Measurements from ENCODE around the gene BICDL1.
"Not testable (repeated sequence)": the region's sequence is repeated elsewhere in the genome, so short reads cannot be mapped to it uniquely, and the experiment has no call there.

BICDL1 gene

DNA sequence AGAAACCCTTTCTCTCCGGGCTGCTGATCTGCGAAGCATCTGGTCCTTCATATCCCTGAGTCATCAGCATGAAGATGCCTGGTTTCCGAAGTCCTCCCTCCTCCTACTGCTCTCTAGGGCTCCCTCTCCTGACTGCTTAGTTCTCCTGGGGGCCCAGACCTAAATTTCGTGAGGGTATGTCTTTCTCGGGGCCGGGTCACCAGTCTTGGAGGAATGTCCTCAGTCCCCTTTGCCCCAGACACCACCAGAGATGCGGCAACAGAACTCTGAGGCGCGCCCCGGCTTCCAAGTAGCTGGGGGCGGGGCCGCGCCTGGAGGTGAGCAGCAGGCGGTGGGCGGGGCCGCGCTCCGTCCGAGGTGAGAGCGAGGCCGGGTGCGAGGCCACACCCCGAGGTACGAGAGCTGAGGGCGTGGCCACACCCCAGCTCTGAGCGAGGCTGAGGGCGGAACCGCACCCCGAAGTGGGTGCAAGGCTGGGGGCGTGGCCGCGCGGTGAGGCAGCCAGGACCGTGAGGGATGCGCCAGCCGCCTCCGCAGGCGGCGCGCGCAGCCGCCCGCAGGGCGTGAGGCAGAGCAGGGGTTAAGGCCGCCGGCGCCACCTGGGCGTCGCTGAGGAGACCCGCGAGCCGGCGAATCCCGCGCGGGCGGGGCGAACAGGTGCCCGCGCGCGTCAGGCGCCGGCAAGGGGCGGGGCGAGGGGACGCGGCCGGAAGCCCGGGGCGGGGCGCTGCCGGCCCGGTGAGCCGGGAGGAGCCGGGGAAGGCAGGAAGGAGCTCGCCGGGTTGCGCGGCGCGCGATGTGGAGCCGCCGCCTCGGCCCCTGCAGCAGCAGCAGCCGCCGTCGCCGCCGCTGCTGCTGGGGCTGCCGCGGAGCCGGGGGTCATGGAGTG is at the start of gene BICDL1:
Gene BICDL1, plus strand, starts transcription at position 765 of the 889 bp plus-strand sequence. CDS start 633 bp downstream, outside the sequence.
- DNase-seq, result peak; percentile 99

DNA sequence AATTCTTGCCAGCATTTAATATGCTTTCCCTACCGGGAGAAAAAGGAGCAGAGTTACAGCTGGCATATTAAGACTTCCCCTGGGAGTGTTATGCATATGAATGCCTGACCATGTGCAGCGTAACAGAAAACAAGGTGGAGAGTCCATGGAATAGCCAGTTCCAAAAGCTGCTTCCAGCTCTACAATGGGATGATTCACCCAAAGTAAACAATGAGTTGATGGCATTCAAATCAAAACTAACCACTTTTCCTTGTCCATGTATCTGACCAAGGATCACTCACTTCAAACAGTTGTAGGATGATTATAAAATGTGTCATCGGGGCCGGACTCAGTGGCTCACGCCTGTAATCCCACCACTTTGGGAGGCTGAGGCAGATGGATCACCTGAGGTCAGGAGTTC is 48.1 kb upstream of the BICDL1 start:
- peak; percentile 23 for DNase-seq

- no peak for DNase-seq
Measured at GRCh38 chr12:119942386-119942785, 46.6 kb upstream of the BICDL1 start.

DNA sequence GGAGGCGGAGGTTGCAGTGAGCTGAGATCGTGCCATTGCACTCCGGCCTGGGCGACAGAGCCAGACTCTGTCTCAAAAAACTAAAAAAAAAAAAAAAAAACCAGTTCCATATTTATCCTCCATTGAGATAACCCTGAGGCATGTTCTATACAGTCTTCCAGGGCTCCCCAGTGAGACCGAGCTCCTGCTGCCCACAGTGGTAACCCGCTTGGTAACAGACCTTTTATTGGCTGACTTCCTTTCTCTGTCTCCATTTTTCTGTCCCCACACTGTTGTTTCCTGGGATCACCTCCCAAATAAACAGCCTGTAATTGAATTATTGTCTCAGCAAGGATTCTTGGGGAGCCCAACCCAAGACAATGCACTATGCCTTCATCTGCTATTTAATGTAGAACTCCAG is 42.8 kb upstream of the BICDL1 start:
- no peak for DNase-seq

DNA sequence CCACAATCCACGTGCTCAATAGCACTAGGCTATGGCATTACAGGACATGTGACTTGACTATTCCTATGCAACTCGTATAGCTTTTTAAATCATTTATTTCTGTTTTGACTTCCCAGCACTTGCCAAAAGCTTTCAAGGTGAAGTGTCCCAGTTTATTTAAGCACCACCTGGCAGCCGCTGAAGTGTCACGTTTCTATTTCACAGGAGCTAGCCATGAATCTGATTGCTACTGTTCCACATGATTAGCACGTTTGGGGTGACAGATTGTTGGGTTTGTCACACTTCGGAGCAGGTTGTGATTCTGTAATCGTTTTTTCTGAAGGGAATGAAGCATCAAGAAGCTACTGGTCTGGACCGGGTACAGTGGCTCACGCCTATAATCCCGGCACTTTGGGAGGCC is 39.9 kb upstream of the BICDL1 start:
- DNase-seq, result peak; percentile 94

DNA sequence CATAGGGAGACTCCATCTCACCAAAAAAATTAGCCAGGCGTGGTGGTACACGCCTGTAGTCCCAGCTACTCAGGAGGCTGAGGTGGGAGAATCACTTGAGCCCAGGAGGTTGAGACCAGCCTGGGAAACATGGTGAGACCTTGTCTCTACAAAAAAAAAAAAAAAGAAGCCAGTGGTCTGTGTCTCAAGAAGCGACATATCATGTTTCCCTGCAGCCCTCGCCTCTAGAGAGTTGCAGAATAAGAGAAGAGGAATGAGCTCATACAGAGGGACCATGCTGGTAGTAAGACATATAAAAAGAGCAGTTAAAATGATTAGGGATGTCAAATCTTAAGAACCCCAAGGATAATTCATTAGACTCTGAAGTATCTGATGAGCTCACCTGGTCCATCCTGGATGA is 39.4 kb upstream of the BICDL1 start:
- DNase-seq, result peak; percentile 59

- no peak for DNase-seq
Measured at GRCh38 chr12:119956047-119956446, 33.0 kb upstream of the BICDL1 start.

- no peak for DNase-seq
Measured at GRCh38 chr12:119957135-119957534, 31.9 kb upstream of the BICDL1 start.

- DNase-seq, result no peak
Measured at GRCh38 chr12:119959435-119959834, 29.6 kb upstream of the BICDL1 start.

DNA sequence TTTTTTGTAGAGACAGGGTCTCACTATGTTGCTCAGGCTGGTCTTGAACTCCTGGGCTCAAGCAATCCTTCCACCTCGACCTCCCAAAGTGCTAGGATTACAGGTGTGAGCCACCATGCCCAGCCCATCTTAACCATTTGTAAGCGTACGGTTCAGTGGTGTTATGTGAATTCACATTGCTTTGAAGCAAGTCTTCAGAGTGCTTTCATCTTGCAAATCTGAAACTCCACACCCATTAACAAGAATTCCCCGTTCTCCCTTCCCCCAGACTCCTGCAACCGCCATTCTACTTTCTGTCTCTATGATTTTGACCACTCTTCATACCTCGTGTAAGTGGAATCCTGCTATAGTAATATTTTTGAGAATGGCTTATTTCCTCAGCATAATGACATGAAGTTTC is 24.9 kb upstream of the BICDL1 start:
- no peak for DNase-seq

DNA sequence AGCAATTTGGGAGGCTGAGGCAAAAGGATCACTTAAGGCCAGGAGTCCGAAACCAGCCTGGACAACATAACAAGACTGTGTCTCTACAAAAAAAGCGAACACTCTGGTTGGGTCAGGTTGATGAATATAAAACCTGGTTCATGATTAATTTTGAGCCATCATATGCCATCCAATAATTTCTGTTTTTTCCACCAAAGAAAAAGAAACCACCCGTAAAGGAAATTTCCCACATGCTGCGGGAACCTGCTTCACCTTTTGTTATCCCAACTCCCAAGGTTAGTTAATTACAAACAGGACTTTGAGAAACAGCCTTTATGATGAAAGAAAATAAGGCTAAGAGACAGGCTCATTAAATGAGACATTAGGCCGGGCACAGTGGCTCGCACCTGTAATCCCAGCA is 24.1 kb upstream of the BICDL1 start:
- no peak for DNase-seq

GRCh38 chr12:119980242-119980641 is 8.8 kb upstream of the BICDL1 start:
- DNase-seq, result no peak

DNA sequence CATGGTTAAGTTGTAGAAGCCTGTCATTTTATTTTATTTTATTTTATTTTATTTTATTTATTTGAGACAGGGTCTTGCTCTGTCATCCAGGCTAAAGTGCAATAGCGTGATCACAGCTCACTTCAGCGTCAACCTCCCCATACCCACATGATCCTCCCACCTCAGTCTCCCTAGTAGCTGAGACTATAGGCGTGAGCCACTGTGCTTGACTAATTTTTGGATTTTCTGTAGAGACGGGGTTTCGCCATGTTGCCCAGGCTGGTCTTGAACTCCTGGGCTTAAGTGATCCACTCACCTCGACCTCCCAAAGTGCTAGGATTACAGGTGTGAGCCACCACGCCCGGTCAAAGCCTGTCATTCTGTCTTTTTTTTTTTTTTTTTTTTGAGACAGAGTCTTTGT is 8.3 kb upstream of the BICDL1 start:
- not testable (repeated sequence) for DNase-seq

GRCh38 chr12:119989361-119989730 is 310 bp downstream of the BICDL1 start:
- DNase-seq, result peak; percentile 42

- DNase-seq, result no peak
Measured at GRCh38 chr12:119989731-119990381, 820 bp downstream of the BICDL1 start.

DNA sequence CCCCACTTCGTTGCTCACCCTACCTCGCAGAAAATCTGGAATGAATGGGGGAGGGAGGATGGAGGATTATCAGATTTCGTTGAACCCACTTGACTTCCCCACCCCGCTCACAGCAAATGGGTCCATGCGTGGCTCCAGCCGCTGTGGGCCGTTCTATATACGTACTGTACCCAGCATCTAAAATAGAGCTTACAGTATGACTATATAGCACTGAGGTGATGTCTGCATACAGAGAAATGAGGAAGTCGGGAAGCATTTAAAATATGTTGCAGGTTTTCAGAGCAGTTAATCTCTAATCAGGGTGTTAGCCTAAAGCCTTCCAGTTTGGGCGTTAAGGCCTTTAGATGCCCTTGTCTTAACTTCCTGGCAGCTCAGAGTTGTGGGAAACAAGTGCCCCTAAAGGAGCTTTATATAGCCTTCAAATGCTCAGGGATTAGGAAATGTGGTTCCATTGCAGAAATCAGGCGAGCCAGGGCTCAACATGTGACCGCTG is 1.4 kb downstream of the BICDL1 start:
- no peak for DNase-seq

- DNase-seq, result no peak
Measured at GRCh38 chr12:119992129-119992705, 3.2 kb downstream of the BICDL1 start.

GRCh38 chr12:119994892-119995658 is 6.0 kb downstream of the BICDL1 start:
- DNase-seq, result no peak

DNA sequence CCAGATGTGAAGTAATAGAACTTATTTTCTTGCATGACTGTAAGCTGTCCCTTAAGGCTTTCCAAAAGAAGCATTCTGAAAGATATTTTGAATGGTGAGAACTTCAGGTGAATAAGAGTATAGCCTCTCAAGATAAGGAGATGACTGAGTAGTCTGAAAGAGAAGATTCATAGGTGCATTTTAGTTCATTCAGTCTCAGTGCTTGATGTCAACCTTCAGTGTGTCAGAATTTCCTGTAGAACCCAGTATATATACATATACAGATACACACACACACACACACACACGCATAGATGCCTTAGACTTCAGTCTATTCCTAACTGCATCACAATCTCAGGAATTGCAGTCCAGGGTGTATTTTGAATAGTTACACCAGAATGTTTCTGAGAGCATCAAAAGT is 7.4 kb downstream of the BICDL1 start:
- no peak for DNase-seq

DNA sequence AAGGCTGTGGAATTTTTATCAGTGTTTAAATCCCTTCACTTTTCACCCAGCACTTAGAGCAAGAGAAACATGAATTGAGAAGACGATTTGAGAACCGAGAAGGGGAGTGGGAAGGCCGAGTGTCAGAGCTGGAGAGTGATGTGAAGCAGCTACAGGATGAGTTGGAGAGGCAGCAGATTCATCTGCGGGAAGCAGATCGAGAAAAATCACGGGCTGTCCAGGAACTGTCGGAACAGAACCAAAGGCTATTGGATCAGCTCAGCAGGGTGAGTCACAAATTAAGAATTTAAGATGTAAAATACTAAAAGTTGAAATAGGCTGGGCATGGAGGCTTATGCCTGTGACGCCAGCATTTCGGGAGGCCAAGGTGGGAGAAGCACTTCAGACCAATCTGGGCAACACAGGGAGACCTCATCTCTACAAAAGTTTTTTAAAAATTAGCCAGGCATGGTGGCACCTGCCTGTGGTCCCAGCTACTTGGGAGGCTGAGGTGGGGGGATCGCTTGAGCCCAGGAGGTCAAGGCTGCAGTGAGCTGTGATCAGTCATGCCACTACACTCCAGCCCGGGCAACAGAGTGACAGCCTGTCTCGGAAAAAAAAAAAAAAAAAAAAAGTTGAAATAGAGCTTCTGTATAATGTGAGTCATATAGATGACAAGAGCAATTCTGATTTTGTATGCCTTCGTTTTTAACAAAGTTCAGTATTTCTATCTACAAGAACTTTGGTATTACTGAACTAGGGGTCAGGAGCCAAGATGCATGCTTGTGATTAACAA is 9.6 kb downstream of the BICDL1 start:
- DNase-seq, result no peak

DNA sequence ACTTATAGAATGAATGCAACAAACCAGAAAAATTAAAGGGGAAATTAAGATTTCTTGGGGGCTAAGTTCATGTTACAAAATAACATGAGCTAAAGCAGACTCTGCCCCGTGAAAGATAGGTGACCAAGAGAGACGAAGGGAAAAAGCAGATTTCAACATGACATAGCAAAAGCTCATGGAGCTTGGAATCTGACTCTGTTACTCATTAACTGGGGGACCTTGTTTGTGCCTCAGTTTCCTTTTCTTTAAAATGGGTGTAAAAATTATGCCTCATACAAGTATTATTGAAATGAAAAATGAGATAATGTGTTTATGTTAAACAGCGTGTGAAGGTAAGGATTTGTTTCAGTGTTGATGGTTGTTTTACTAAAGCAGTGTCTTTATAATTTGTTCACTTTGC is 11.5 kb downstream of the BICDL1 start:
- DNase-seq, result no peak

GRCh38 chr12:120006258-120006975 is 17.4 kb downstream of the BICDL1 start:
- DNase-seq, result no peak
